Left renal pelvis (tissue), 4 donors: ENCODE results near the gene FAM184B. TPM values are rescaled to one million over a fixed set of nuclear protein-coding genes. Genes with fewer than 3 reads are reported as not detected.
"Not testable (repeated sequence)": the region's sequence is repeated elsewhere in the genome, so short reads cannot be mapped to it uniquely, and the experiment has no call there.

Source experiments
- DNase-seq, 4 donors: peaks; one replicate each; pipeline ENCODE4 v3.0.0-alpha.2; 2013; ENCODE audit warnings: low read depth in 4 of 4, low spot score in 3 of 4
- polyA plus RNA-seq, 4 donors: library from polyadenylated mRNA; unstranded; fragments of 120-200 nt; gene quantifications; one replicate each; pipeline ENCODE4 v1.2.1, GENCODE V29; 2013; ENCODE audit not compliant: insufficient read length in 4 of 4

FAM184B gene
- polyA plus RNA-seq, 4 donors = 0.30 to 0.85 (median 0.51) TPM

- DNase-seq = no peak
Observed at GRCh38 chr4:17721496-17722355, 59.7 kb downstream of the FAM184B start.

- no peak for DNase-seq
Observed at GRCh38 chr4:17719106-17719505, 62.3 kb downstream of the FAM184B start.

- DNase-seq = no peak
Observed at GRCh38 chr4:17718471-17718870, 63.0 kb downstream of the FAM184B start.

GRCh38 chr4:17717301-17717700, 64.1 kb downstream of the FAM184B start:
- DNase-seq = no peak

GRCh38 chr4:17715511-17715910, 65.9 kb downstream of the FAM184B start:
- DNase-seq = no peak

GRCh38 chr4:17713779-17714178, 67.6 kb downstream of the FAM184B start:
- DNase-seq = no peak

GRCh38 chr4:17712166-17712565, 69.3 kb downstream of the FAM184B start:
- no peak for DNase-seq

GRCh38 chr4:17711206-17711605, 70.2 kb downstream of the FAM184B start:
- not testable (repeated sequence) for DNase-seq

- no peak for DNase-seq
Observed at GRCh38 chr4:17709763-17710068, 71.7 kb downstream of the FAM184B start.

- no peak for DNase-seq
Observed at GRCh38 chr4:17708992-17709762, 72.2 kb downstream of the FAM184B start.

GRCh38 chr4:17707671-17708070, 73.8 kb downstream of the FAM184B start:
- DNase-seq = no peak

GRCh38 chr4:17705107-17705506, 76.3 kb downstream of the FAM184B start:
- no peak for DNase-seq

GRCh38 chr4:17704020-17704650, 77.3 kb downstream of the FAM184B start:
- DNase-seq = no peak

- no peak for DNase-seq
Observed at GRCh38 chr4:17702641-17703040, 78.8 kb downstream of the FAM184B start.

- DNase-seq = no peak
Observed at GRCh38 chr4:17701882-17702281, 79.5 kb downstream of the FAM184B start.

GRCh38 chr4:17701138-17701839, 80.1 kb downstream of the FAM184B start:
- no peak for DNase-seq

GRCh38 chr4:17699380-17699779, 82.0 kb downstream of the FAM184B start:
- DNase-seq = no peak

- no peak for DNase-seq
Observed at GRCh38 chr4:17698116-17698515, 83.3 kb downstream of the FAM184B start.

- no peak for DNase-seq
Observed at GRCh38 chr4:17695341-17695740, 86.1 kb downstream of the FAM184B start.

- no peak for DNase-seq
Observed at GRCh38 chr4:17694552-17694951, 86.9 kb downstream of the FAM184B start.

- DNase-seq = no peak
Observed at GRCh38 chr4:17690898-17691297, 90.5 kb downstream of the FAM184B start.
